ENCODE results near the gene MLLT1.

Gene MLLT1

DNA sequence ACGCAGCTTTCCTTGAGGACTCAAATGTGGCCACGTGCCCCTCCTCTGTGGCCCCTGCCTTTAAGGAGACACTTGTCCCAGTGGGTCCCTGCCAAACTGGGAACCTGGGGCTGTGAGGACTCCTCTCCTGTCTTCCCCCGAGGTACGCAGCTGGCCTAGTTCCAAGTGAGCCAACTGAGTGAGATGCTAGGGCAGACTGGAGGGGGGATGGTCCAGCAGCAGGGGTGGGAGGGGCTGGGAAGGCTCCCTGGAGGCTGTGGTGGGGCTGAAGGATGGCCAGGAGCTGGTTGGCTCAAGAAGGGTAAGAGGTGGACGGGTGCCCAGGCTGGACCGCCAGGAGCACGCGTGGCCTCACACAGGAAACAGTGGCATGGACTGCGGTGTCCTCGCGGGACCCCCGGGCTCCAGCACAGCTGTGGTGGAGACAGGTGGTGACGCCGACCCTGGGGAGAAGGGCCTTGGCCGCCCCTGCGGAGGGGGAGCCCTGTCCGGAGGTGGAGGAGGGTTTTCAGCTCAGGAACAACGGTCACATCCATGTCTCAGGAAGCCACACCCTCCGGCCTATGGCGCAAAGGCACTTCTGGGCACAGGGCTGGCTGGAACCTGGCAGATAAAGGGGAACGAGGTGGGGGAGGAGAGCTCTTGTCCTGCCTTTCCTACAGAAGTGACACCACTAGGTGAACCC, 45.8 kb downstream of the MLLT1 start:
- DNase-seq (ENCODE audit: low read depth): no peak
- H3K4me3 ChIP-seq (ENCODE audit: control insufficient read depth, low read depth, low read length): no peak overlapping the region
- no peak for TF ChIP-seq CTCF (IDR thresholded peaks at IDR 0.05; ENCODE audit: control insufficient read depth, insufficient read depth, low read depth, low read length, missing control alignments)

DNA sequence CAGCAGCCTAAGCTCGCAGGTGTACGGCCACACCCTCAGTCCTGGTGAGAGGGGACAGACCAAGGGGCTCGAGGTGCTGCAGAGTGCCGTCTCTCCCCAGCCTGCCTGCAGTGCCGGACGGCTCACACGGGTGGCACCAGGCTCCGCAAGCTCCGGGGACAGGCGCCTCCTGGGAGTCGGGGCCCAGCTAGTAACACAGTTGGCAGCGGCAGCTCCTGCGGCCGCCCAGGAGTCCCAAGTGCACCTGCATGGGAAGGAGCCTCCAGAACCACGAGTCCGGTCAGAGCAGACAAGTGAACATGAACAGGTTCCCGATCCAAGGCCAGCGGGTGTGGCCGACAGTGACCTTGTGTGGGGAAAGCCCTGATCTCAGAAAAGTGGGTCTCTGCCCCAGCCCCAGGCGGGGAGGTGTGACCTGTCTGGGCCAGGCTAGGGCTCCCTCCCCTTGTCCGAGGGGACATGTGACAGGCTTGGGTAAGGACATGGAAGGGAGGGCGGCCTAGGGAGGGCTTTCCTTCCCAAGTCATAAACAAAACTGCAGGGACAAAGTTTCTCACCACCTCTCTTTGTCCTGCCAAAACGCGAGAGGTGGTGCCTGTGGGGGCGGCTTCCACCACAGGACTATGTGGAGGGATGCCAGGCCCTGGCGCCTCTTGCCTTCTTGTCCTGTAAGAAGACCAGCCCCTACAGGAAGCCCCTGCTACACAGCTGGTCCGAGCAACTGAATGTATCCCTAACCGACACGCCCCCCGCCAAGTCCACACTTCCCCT, 46.5 kb downstream of the MLLT1 start:
- no peak for DNase-seq (ENCODE audit: low read depth)
- H3K4me3 ChIP-seq (ENCODE audit: control insufficient read depth, low read depth, low read length): peak overlapping the region; percentile 8; the same call in 1 of the 2 replicates
- no peak for TF ChIP-seq CTCF (IDR thresholded peaks at IDR 0.05; ENCODE audit: control insufficient read depth, insufficient read depth, low read depth, low read length, missing control alignments)

DNA sequence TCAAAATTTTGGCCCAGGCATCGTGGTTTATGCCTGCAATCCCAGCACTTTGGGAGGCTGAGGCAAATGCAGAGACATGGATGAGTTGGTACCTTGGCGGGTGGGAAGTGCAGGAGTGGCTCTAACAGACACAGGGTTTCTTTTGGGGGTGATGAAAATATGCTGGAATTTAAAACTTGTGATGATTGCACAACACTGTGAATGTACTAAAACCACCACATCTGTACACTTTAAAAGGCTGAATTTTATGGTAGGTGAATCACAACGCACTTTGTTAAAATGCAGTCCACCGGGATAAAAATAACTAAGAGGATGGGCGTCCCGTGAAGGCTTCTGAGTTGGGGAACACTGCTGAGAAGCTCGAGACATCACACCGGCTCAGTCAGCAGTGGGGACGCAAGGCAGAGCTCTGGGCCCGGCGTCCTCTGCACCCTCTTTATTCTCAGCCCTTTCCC, 47.1 kb downstream of the MLLT1 start:
- no peak overlapping the region; the same call in 1 of the 2 replicates for H3K4me3 ChIP-seq (ENCODE audit: control insufficient read depth, low read depth, low read length)
- DNase-seq (ENCODE audit: low read depth): peak; percentile 92
- no peak for TF ChIP-seq CTCF (IDR thresholded peaks at IDR 0.05; ENCODE audit: control insufficient read depth, insufficient read depth, low read depth, low read length, missing control alignments)

DNA sequence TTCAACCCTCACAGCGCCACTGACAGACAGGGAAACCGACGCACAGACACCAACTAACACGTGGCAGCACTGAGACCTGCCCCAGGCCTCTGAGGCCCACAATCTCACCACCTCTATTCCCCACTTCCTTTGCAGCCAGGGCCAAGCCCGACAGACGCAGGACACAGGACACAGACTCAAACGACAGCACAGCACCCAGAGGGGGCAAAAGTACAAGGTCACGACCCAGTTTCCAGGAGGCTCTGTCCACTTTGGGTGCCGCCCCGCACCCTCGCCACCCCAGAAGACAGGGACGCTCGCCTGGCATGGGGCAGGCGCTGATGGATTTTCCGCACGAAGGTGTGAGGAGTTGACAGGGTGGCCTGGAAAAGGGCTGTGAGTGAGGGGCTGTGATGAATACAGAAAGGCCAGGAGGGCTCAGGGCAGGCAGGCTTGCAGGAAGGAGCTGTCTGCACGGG, 48.8 kb downstream of the MLLT1 start:
- no peak overlapping the region for H3K4me3 ChIP-seq (ENCODE audit: control insufficient read depth, low read depth, low read length)
- TF ChIP-seq CTCF (IDR thresholded peaks at IDR 0.05; ENCODE audit: control insufficient read depth, insufficient read depth, low read depth, low read length, missing control alignments): no peak
- DNase-seq (ENCODE audit: low read depth): no peak

GRCh38 chr19:6229951-6230712, 49.6 kb downstream of the MLLT1 start:
- TF ChIP-seq CTCF (IDR thresholded peaks at IDR 0.05; ENCODE audit: control insufficient read depth, insufficient read depth, low read depth, low read length, missing control alignments): no peak
- H3K4me3 ChIP-seq (ENCODE audit: control insufficient read depth, low read depth, low read length): no peak overlapping the region
- DNase-seq (ENCODE audit: low read depth): no peak

GRCh38 chr19:6229216-6229913, 50.4 kb downstream of the MLLT1 start:
- DNase-seq (ENCODE audit: low read depth): no peak
- no peak overlapping the region for H3K4me3 ChIP-seq (ENCODE audit: control insufficient read depth, low read depth, low read length)
- no peak for TF ChIP-seq CTCF (IDR thresholded peaks at IDR 0.05; ENCODE audit: control insufficient read depth, insufficient read depth, low read depth, low read length, missing control alignments)
